Activated naive CD4-positive, alpha-beta T cell treated with anti-CD3 and anti-CD28 coated beads, Interleukin-2, amount 10 ng/mL, durations not matched to agents 7 days and 5 days (primary cell): Measurements from ENCODE around the gene UGT1A7.
"Not testable (repeated sequence)": the region's sequence is repeated elsewhere in the genome, so short reads cannot be mapped to it uniquely, and the experiment has no call there.

Source experiments
- CTCF ChIA-PET: fragments of 350-600 bp; sonication (Branson Sonifier 250); formaldehyde crosslinking; loops from one replicate; lab custom pipeline; 2021; ENCODE audit warnings: antibody characterized with exemption; lab: Charles Lee
- DNase-seq: peaks from one replicate; pipeline ENCODE4 v3.0.0-alpha.2; 2020
- H3K27ac Mint-ChIP-seq: one replicate; pipeline ENCODE4 v1.8.0; 2021; ENCODE audit warnings: mild to moderate bottlenecking, moderate library complexity, mixed read lengths
- H3K27me3 Mint-ChIP-seq: one replicate; pipeline ENCODE4 v1.8.0; 2021; ENCODE audit warnings: mild to moderate bottlenecking, mixed read lengths
- H3K36me3 Mint-ChIP-seq: one replicate; pipeline ENCODE4 v1.8.0; 2021; ENCODE audit warnings: mixed read lengths
- H3K4me1 Mint-ChIP-seq: one replicate; pipeline ENCODE4 v1.8.0; 2021; ENCODE audit warnings: mixed read lengths
- H3K4me3 Mint-ChIP-seq: one replicate; pipeline ENCODE4 v1.8.0; 2021; ENCODE audit warnings: mild to moderate bottlenecking, moderate library complexity, mixed read lengths
- H3K9me3 Mint-ChIP-seq: one replicate; pipeline ENCODE4 v1.8.0; 2021; ENCODE audit warnings: mixed read lengths

Gene UGT1A7

DNA sequence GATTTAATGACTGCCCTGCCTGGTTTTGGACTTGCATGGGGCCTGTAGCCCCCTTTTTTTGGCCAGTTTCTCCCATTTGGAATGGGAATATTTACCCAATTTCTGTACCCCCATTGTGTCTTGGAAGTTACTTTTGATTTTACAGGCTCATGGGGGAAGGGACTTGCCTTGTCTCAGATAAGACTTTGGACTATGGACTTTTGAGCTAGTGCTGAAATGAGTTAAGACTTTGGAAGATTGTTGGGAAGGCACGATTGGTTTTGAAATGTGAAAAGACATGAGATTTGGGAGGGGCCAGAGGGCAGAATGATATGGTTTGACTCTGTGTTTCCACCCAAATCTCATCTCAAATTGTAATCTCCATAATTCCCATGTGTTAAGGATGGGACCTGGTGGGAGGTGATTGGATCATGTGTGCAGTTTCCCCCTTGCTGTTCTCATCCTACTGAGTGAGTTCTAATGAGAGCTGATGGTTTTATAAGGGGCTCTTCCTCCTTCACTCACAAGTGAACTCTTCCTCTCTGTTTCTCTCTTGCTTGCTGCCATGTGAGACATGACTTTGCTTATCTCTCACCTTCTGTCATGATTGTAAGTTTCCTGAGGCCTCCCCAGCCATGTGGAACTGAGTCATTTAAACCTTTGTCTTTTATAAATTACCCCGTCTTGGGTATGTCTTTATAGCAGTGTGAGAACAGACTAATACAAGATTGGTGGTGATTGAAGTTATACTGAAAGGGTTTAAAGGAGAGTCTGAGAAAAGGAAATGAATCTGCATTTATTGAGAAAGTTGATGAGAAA, 69.7 kb downstream of the UGT1A7 start:
- DNase-seq, H3K27me3 Mint-ChIP-seq, H3K4me1 Mint-ChIP-seq, H3K4me3 Mint-ChIP-seq, H3K27ac Mint-ChIP-seq, H3K36me3 Mint-ChIP-seq, CTCF ChIA-PET: not testable (repeated sequence)
- peaks cover 15% of the 10 kb centered on the region for H3K9me3 Mint-ChIP-seq

DNA sequence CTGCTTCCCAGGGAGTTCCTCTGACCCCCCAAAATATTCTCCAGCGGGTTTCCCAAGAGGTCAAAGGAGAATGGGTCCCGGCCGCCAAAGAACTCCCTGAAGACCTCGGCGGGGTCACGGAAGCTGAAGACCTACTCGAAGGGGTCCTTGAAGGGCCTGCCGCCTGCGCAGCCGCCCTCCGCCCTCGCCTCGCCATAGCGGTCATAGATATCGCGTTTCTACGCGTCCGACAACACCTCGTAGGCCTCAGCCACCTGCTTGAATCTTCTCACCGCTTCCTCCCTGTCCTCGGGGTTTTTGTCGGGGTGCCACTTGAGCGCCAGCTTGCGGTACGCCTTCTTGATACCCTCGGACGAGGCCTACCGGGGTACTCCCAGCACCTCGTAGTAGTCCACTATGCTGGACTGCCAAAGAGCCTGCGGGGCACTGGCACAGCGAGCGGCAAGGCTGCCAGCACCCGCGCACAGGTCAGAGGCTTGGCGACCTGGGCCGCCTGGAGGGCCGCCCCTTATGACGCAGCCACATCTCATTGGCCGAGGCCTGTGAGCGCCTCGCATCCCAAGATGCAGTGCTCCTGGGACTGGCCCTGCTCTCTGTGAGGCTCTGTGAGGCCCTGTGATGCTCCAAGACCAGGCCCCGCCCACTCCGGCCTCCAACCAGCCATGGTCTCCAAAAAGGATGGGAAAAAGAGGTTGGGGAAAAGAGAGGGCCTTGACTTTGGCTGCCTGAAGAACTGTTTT, 73.3 kb downstream of the UGT1A7 start:
- Mint-ChIP-seq H3K9me3 (peaks cover 9% of the 10 kb centered on the region), H3K36me3 (no peaks in the 10 kb centered on the region), H3K4me1 (no peaks in the 10 kb centered on the region)

DNA sequence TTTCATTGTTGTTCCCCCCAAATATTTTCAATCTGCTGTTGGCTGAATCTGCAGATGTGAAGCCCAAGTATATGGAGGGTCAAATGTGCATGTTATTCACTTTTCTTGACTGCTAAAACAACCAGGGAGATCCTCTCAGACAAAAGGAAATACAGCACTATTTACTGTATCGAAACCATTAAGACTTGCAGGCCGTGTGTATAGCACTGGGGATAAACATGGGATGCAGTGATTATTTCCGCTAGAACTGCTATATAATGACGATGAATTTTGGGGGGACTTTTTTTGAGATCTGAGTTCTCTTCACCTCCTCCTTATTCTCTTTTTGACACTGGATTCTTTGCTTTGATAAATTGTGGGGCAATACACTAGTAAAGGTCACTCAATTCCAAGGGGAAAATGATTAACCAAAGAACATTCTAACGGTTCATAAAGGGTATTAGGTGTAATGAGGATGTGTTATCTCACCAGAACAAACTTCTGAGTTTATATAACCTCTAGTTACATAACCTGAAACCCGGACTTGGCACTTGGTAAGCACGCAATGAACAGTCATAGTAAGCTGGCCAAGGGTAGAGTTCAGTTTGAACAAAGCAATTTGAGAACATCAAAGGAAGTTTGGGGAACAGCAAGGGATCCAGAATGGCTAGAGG, 74.9 kb downstream of the UGT1A7 start:
- Mint-ChIP-seq H3K4me1 (no peaks in the 10 kb centered on the region), H3K27ac (no peak overlapping the region), H3K27me3 (peaks cover 3% of the 10 kb centered on the region), H3K36me3 (no peaks in the 10 kb centered on the region), H3K4me3 (no peak overlapping the region), H3K9me3 (peaks cover 1% of the 10 kb centered on the region)
- CTCF ChIA-PET: no interaction called here
- no peak for DNase-seq

More for the DNA sequence above, 73.3 kb downstream of the UGT1A7 start:
- DNase-seq: no peak
- H3K4me3 Mint-ChIP-seq: no peak overlapping the region
- H3K27me3 Mint-ChIP-seq: peaks cover 5% of the 10 kb centered on the region
- CTCF ChIA-PET: no interaction called here
- no peak overlapping the region for H3K27ac Mint-ChIP-seq

DNA sequence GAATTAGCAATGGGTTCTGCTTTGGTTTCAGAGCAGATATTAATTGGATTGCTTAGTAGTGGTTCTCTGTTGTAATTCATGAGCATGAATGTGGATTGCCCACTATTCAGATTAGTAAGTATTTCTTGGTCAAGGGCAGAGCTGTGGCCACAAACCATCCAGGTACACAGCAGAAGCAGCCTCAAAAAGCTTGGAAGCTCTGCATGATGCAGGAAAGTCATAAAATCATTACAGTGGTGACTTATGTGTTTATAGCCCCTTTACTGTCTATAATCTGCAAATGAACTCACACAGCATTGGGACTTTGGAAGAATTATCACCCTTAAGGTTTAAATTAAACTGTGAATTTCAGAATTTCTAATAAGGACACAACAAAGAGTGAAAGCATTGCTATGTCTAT, 76.4 kb downstream of the UGT1A7 start:
- H3K27me3 Mint-ChIP-seq: no peaks in the 10 kb centered on the region
- CTCF ChIA-PET: no interaction called here

DNA sequence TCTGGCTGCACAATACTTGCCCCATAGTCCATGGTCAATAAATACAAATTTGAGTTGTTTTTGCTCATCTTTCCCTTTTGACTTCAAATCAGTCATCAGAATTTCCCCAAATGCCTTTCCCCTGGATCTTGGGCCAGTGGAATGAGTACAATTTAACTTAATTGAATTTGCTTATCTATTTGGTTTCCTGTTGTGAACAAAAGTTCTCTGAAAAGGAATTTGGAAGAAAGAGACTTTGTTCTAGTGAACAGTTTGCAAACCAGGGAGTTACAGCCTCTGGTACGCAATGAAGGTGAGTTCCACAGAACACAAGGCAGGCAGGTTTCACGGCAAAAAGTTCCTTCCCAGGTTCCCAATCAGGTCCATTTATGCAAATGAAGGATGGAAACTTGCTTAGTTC, 77.1 kb downstream of the UGT1A7 start:
- CTCF ChIA-PET: no interaction called here
- no peaks in the 10 kb centered on the region for H3K4me1 Mint-ChIP-seq
- no peak for DNase-seq
- no peak overlapping the region for H3K27ac Mint-ChIP-seq
- no peaks in the 10 kb centered on the region for H3K9me3 Mint-ChIP-seq
- H3K27me3 Mint-ChIP-seq: peaks cover 4% of the 10 kb centered on the region
- no peaks in the 10 kb centered on the region for H3K36me3 Mint-ChIP-seq
- H3K4me3 Mint-ChIP-seq: no peak overlapping the region

More for the DNA sequence above, 76.4 kb downstream of the UGT1A7 start:
- H3K36me3 Mint-ChIP-seq: no peaks in the 10 kb centered on the region
- no peak for DNase-seq
- no peaks in the 10 kb centered on the region for H3K9me3 Mint-ChIP-seq
- H3K4me1 Mint-ChIP-seq: no peaks in the 10 kb centered on the region
- H3K4me3 Mint-ChIP-seq: no peak overlapping the region
- no peak overlapping the region for H3K27ac Mint-ChIP-seq

DNA sequence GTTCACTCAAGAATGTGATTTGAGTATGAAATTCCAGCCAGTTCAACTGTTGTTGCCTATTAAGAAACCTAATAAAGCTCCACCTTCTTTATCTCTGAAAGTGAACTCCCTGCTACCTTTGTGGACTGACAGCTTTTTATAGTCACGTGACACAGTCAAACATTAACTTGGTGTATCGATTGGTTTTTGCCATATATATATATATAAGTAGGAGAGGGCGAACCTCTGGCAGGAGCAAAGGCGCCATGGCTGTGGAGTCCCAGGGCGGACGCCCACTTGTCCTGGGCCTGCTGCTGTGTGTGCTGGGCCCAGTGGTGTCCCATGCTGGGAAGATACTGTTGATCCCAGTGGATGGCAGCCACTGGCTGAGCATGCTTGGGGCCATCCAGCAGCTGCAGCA, 78.3 kb downstream of the UGT1A7 start, which contains the start of gene UGT1A1:
Gene UGT1A1 (plus strand): TSS at position 228 of the 400 bp plus-strand sequence. CDS start 18 bp downstream, at position 246.
- no peak within 1 kb of the TSS for H3K27ac Mint-ChIP-seq
- no peaks in the 10 kb centered on the region for H3K36me3 Mint-ChIP-seq
- no peak for DNase-seq
- H3K9me3 Mint-ChIP-seq: no peaks in the 10 kb centered on the region
- H3K4me1 Mint-ChIP-seq: no peaks in the 10 kb centered on the region
- H3K4me3 Mint-ChIP-seq: no peak within 1 kb of the TSS
- H3K27me3 Mint-ChIP-seq: peaks cover 15% of the 10 kb centered on the region
- CTCF ChIA-PET: no interaction called here

DNA sequence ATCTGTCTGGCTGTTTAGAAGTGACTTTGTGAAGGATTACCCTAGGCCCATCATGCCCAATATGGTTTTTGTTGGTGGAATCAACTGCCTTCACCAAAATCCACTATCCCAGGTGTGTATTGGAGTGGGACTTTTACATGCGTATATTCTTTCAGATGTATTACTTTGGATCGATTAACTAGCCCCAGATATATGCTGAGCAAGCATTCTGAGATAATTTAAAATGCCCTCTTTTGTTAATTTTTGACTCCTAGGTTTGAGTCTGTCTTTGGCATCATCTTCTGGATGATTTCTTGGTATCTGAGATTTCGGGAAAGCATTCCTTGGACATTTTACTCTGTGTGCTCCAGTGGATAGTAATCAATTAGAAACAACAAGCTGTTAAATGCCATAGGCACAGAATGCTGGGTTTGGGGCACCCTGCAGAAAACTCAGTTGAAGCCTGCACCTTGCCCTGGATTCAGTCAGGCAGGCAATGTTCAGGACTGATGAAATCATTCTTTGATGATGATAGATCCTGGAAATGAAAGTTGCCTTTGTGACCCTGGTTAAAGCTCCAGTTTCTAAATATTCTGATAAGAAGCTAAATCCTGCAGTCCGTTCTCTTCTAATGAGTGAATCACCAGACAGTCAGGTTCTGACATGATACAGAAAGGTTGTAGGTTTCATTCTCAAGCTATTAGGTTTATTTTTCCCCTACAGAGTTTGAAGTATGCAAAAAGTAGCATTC, 79.5 kb downstream of the UGT1A7 start:
- Mint-ChIP-seq H3K4me1 (no peaks in the 10 kb centered on the region), H3K27ac (no peak overlapping the region), H3K4me3 (no peak overlapping the region), H3K36me3 (no peaks in the 10 kb centered on the region), H3K27me3 (peaks cover 15% of the 10 kb centered on the region), H3K9me3 (no peaks in the 10 kb centered on the region)
- DNase-seq: no peak
- CTCF ChIA-PET: no interaction called here

DNA sequence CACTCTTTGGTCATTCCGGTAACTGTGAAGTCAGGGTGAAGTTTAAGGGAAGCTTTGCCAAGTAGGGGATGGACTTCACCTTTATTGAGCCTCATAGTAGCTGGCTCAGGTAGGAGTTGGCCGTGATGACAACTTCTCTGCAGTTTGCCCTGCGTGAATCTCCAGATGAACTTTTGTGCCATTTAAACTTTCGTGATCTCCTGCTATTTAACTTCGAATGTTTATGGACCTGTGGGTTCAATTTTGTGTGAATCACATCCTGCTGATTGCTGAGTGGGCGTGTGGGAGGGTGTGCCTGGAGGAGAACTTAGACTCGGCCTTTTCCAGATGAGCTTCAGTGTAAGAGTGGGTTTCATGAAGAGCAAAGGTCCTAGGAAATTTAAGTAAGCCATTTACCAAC, 82.6 kb downstream of the UGT1A7 start:
- Mint-ChIP-seq H3K36me3 (no peaks in the 10 kb centered on the region), H3K4me3 (no peak overlapping the region), H3K27ac (no peak overlapping the region), H3K9me3 (no peaks in the 10 kb centered on the region), H3K4me1 (no peaks in the 10 kb centered on the region), H3K27me3 (peaks cover 15% of the 10 kb centered on the region)
- DNase-seq: no peak
- CTCF ChIA-PET: no interaction called here

DNA sequence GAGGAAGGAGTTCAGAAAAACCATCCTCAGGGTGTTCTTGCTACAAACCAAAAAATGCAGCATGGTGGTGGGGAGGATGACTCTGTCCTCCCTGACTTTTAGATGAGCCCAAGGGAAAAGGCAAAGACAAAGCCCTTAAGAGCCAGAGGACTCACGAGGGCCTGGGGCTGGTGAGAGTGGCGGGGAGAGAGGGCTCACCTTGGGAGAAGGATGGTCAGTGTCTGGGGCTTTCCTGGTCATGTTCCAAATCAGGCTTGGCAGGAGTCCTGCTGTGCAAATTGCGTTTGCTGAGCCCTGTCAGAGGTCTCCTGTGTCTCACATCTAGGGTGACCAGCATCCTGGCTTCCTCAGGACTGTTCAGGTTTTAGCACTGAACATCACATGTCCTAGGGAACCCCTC, 83.1 kb downstream of the UGT1A7 start:
- CTCF ChIA-PET: no interaction called here
- H3K4me3 Mint-ChIP-seq: no peak overlapping the region
- DNase-seq: no peak
- no peaks in the 10 kb centered on the region for H3K9me3 Mint-ChIP-seq
- H3K27ac Mint-ChIP-seq: no peak overlapping the region
- H3K4me1 Mint-ChIP-seq: no peaks in the 10 kb centered on the region
- peaks cover 15% of the 10 kb centered on the region for H3K27me3 Mint-ChIP-seq
- no peaks in the 10 kb centered on the region for H3K36me3 Mint-ChIP-seq

DNA sequence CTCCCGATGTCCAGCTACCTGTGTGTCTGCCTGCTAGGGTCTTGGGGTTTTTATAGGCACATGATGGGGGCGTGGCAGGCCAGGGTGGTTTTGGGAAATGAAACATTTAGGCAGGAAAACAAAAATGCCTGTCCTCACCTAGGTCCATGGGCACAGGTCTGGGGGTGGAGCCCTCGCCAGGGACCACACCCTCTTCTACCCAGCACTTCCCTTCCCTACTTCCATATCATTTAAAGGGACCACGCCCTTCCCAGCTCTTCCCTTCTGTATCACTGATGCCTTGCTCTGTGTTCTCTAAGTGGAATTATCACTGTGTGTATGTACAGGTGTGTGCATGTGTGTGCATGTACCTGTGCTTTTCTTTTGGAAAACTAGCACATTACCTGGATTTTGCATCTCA, 84.7 kb downstream of the UGT1A7 start:
- H3K9me3 Mint-ChIP-seq: no peaks in the 10 kb centered on the region
- no peak overlapping the region for H3K4me3 Mint-ChIP-seq
- CTCF ChIA-PET: no interaction called here
- H3K36me3 Mint-ChIP-seq: no peaks in the 10 kb centered on the region
- peaks cover 20% of the 10 kb centered on the region for H3K27me3 Mint-ChIP-seq
- no peaks in the 10 kb centered on the region for H3K4me1 Mint-ChIP-seq
- H3K27ac Mint-ChIP-seq: no peak overlapping the region
- DNase-seq: no peak

DNA sequence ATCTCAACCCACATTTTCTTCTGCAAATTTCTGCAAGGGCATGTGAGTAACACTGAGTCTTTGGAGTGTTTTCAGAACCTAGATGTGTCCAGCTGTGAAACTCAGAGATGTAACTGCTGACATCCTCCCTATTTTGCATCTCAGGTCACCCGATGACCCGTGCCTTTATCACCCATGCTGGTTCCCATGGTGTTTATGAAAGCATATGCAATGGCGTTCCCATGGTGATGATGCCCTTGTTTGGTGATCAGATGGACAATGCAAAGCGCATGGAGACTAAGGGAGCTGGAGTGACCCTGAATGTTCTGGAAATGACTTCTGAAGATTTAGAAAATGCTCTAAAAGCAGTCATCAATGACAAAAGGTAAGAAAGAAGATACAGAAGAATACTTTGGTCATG, 86.4 kb downstream of the UGT1A7 start:
- no peak overlapping the region for H3K4me3 Mint-ChIP-seq
- peaks cover 20% of the 10 kb centered on the region for H3K27me3 Mint-ChIP-seq
- CTCF ChIA-PET: no interaction called here
- H3K27ac Mint-ChIP-seq: no peak overlapping the region
- no peak for DNase-seq
- no peaks in the 10 kb centered on the region for H3K36me3 Mint-ChIP-seq
- no peaks in the 10 kb centered on the region for H3K9me3 Mint-ChIP-seq
- no peaks in the 10 kb centered on the region for H3K4me1 Mint-ChIP-seq

DNA sequence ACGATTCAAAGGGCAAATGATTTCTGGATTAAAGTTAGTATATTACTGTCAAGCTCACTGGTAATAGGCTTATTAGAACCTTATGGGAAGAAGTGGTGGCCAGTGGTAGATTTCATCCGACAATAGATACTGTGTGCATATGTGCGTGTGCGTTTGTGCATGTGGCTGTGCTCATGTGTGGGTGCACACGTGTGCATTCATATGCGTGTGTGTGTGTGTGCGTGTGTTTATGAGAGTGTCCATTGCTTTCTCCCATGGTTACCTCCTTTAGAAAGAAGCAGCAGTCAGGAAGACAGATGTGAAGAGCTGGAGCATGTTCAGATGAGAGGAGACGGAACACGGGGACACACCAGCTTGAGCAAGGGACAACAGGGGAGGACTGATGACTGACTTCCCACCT, 87.6 kb downstream of the UGT1A7 start:
- no peak for DNase-seq
- peaks cover 13% of the 10 kb centered on the region for H3K27me3 Mint-ChIP-seq
- CTCF ChIA-PET: no interaction called here
- no peak overlapping the region for H3K4me3 Mint-ChIP-seq
- no peak overlapping the region for H3K27ac Mint-ChIP-seq
- no peaks in the 10 kb centered on the region for H3K4me1 Mint-ChIP-seq
- no peaks in the 10 kb centered on the region for H3K9me3 Mint-ChIP-seq
- H3K36me3 Mint-ChIP-seq: no peaks in the 10 kb centered on the region

DNA sequence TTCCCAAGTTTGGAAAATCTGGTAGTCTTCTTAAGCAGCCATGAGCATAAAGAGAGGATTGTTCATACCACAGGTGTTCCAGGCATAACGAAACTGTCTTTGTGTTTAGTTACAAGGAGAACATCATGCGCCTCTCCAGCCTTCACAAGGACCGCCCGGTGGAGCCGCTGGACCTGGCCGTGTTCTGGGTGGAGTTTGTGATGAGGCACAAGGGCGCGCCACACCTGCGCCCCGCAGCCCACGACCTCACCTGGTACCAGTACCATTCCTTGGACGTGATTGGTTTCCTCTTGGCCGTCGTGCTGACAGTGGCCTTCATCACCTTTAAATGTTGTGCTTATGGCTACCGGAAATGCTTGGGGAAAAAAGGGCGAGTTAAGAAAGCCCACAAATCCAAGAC, 90.5 kb downstream of the UGT1A7 start:
- CTCF ChIA-PET: no interaction called here
- no peaks in the 10 kb centered on the region for H3K36me3 Mint-ChIP-seq
- H3K9me3 Mint-ChIP-seq: peaks cover 4% of the 10 kb centered on the region
- H3K4me3 Mint-ChIP-seq: no peak overlapping the region
- DNase-seq: no peak
- H3K4me1 Mint-ChIP-seq: no peaks in the 10 kb centered on the region
- peaks cover 9% of the 10 kb centered on the region for H3K27me3 Mint-ChIP-seq
- no peak overlapping the region for H3K27ac Mint-ChIP-seq

DNA sequence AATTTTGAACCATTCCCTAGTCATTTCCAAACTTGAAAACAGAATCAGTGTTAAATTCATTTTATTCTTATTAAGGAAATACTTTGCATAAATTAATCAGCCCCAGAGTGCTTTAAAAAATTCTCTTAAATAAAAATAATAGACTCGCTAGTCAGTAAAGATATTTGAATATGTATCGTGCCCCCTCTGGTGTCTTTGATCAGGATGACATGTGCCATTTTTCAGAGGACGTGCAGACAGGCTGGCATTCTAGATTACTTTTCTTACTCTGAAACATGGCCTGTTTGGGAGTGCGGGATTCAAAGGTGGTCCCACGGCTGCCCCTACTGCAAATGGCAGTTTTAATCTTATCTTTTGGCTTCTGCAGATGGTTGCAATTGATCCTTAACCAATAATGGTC, 90.9 kb downstream of the UGT1A7 start:
- Mint-ChIP-seq H3K4me1 (no peaks in the 10 kb centered on the region), H3K27me3 (peaks cover 9% of the 10 kb centered on the region), H3K4me3 (no peak overlapping the region), H3K27ac (no peak overlapping the region), H3K36me3 (no peaks in the 10 kb centered on the region), H3K9me3 (peaks cover 4% of the 10 kb centered on the region)
- CTCF ChIA-PET: no interaction called here
- no peak for DNase-seq
